GM12878 (cell line): ENCODE measurements around the gene ILRUN.

Experiments used
- ATF2 ChIP-seq: IDR thresholded peaks from 2 replicates; pipeline ENCODE4 v1.6.1; 2012; ENCODE audit warnings: low read length, inconsistent platforms
- CHD4 ChIP-seq: fragments of 200-600 bp; sonication (generic); IDR thresholded peaks from 2 replicates; pipeline ENCODE4 v1.6.1; 2016; ENCODE audit warnings: mild to moderate bottlenecking
- CTCF ChIP-seq, 3 experiments: IDR thresholded peaks in 2 of 3; conservative IDR thresholded peaks in 1 of 3; 2 replicates each; pipeline ENCODE4 v1.5.1; 2011; ENCODE audit warnings: low read depth in 3 of 3, low read length in 3 of 3, mild to moderate bottlenecking in 3 of 3, control low read depth in 2 of 3, moderate library complexity in 2 of 3, inconsistent platforms in 1 of 3, mixed read lengths in 1 of 3; ENCODE audit not compliant: control insufficient read depth in 2 of 3, insufficient read depth in 1 of 3; ENCODE audit errors: extremely low read depth in 1 of 3
- FOXK2 ChIP-seq: fragments of 450-650 bp; IDR thresholded peaks from 2 replicates; pipeline ENCODE4 v1.6.1; 2017; ENCODE audit warnings: mild to moderate bottlenecking, moderate library complexity
- POLR2A ChIP-seq: IDR thresholded peaks from 2 replicates; pipeline ENCODE4 v1.6.1; 2011; ENCODE audit warnings: low read depth, mild to moderate bottlenecking, low read length
- POLR2AphosphoS5 ChIP-seq: IDR thresholded peaks from 2 replicates; pipeline ENCODE4 v1.6.1; 2011; ENCODE audit warnings: mild to moderate bottlenecking, low read length, inconsistent platforms
- RAD21 ChIP-seq: IDR thresholded peaks from 2 replicates; pipeline ENCODE4 v1.6.1; 2011; ENCODE audit warnings: mild to moderate bottlenecking, low read depth, low read length, moderate library complexity; ENCODE audit not compliant: insufficient read depth
- STAT1 ChIP-seq: fragments of 450-650 bp; conservative IDR thresholded peaks from 2 replicates; pipeline ENCODE4 v1.6.1; 2014; ENCODE audit warnings: antibody characterized with exemption, mild to moderate bottlenecking
- YBX1 ChIP-seq: fragments of 450-650 bp; IDR thresholded peaks from 2 replicates; pipeline ENCODE4 v1.6.1; 2016; ENCODE audit warnings: antibody characterized with exemption
- ZBTB11 ChIP-seq: fragments of 450-650 bp; formaldehyde crosslinking; IDR thresholded peaks from 2 replicates; pipeline ENCODE4 v1.5.0; 2022; ENCODE audit warnings: mild to moderate bottlenecking, missing genetic modification characterization
- ZNF217 ChIP-seq: fragments of 450-650 bp; IDR thresholded peaks from 2 replicates; pipeline ENCODE4 v1.6.1; 2017; ENCODE audit warnings: antibody characterized with exemption, mild to moderate bottlenecking

GRCh38 chr6:34672657-34673043, 23.9 kb downstream of the ILRUN start:
- no peak for TF ChIP-seq STAT1
- no peak for TF ChIP-seq POLR2AphosphoS5
- no peak for TF ChIP-seq YBX1
- no peak for TF ChIP-seq CTCF (IDR thresholded peaks at IDR 0.05 in 2 of 3, conservative IDR thresholded peaks at IDR 0.05 in 1 of 3; ENCODE audit: control insufficient read depth in 2 of 3, extremely low read depth in 1 of 3, insufficient read depth in 1 of 3, low read depth in 3 of 3, low read length in 3 of 3)
- no peak for TF ChIP-seq ZBTB11 (CRISPR knock-in tag)
- no peak for TF ChIP-seq POLR2A
- TF ChIP-seq ZNF217: no peak
- TF ChIP-seq CHD4: no peak
- no peak for TF ChIP-seq ATF2
- no peak for TF ChIP-seq FOXK2
- no peak for TF ChIP-seq RAD21
